DMS153 treated with DMSO at 0.1 percent for 48 hours (cell line): Measurements from ENCODE around the gene TRAPPC3.

Experiments
- DNase-seq: peaks from one replicate; lab custom pipeline; 2025; ENCODE audit not compliant: unreplicated experiment; lab: John Stamatoyannopoulos, UW

Gene TRAPPC3

GRCh38 chr1:36126797-36127500 is 22.3 kb downstream of the TRAPPC3 start:
- DNase-seq: no peak

GRCh38 chr1:36126005-36126716 is 23.1 kb downstream of the TRAPPC3 start:
- no peak for DNase-seq

GRCh38 chr1:36125129-36125991 is 23.9 kb downstream of the TRAPPC3 start, which contains the start of gene COL8A2:
COL8A2 (minus strand) TSS chr1:36125222; CDS start chr1:36100242, 24,980 bp downstream.
- DNase-seq: no peak

GRCh38 chr1:36124404-36125128 is 24.7 kb downstream of the TRAPPC3 start:
- no peak for DNase-seq

GRCh38 chr1:36123356-36123755 is 25.9 kb downstream of the TRAPPC3 start:
- no peak for DNase-seq

DNA sequence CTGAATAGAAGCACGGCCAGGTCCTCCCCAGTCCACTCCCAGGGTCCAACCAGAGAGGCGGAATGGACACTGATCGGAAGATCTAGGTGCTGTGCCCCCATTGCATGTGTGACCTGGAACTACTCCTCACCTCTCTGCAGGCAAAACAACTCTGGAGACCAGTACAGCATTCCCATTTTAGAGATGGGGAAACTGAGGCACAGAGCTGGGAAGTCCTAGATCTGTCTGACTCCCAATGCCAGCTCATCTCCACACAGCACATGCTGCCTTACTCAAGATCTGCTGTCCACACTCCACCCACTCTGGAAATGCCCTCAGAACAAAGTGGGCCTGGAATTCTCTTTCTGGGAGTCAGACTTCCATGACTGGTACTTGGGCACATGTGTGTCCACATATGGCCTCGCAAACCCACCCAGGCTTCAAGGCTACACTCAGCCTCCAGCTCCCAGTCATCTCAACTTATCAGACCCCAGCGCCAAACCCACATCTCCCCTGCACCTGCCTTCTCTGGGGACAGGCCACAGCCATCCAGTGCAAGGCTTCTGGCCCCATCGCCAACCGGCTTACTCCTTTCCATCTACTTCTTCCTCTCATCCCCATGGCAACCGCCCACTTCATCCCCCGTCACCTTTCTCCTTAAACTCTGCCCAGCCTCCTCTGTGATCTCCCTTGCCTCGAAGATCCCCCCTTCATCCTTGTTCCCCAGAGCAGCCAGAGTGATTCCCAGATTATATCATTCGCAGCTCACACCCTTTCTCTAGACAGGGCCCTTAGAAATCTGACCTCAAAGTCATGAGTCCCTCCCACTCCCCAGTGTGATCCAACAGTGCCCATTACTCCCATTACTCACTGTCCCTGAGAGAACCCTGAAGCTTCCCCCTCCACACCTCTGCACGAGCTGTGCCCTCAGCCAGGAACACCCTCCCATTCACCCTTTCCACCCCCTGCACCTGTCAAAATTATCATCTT is 26.9 kb downstream of the TRAPPC3 start:
- DNase-seq: no peak

DNA sequence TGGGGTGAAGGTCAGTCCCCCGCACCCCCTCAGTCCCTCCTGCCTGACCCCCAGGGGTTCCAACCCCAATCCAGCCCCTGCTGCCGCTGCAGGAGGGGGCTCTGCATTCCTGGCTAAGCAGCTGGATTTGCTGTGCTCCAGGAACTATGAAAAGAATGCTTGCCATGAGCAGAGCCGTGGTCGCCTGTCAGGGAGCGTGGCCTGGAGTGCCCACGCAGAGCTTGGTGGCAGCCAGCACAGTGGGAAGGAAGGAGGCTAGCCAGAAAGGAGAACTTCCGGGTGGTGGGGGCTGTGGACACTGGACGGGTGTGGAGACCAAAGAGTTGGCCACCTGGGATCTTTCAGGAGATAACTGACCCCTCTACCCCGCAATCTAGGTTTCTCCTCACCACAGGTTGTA is 29.8 kb downstream of the TRAPPC3 start:
- no peak for DNase-seq

- no peak for DNase-seq
These were observed 30.7 kb downstream of the TRAPPC3 start for GRCh38 chr1:36118447-36119204.

DNA sequence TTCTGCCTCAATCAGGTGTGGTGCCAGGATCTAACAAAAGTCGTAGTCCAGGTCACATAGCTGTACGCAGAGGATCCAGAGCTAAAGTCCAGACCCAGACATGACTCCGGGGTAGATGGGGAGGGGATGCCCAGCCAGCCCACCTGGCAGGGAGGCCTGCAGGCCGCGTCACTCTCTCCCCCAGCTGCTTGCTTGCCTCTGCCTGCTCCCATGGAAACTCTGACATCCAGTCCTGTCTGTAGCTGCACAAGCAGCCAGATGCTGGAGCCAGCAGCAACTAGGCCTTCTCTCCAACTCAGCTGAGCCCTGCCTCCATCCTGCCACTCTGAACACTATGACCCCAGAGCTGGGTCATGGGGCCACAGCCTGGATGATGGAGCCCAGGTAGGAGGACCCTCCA is 32.4 kb downstream of the TRAPPC3 start:
- DNase-seq: no peak

GRCh38 chr1:36115931-36116330 is 33.4 kb downstream of the TRAPPC3 start:
- no peak for DNase-seq

- no peak for DNase-seq
These were observed 34.1 kb downstream of the TRAPPC3 start for GRCh38 chr1:36115200-36115669.

DNA sequence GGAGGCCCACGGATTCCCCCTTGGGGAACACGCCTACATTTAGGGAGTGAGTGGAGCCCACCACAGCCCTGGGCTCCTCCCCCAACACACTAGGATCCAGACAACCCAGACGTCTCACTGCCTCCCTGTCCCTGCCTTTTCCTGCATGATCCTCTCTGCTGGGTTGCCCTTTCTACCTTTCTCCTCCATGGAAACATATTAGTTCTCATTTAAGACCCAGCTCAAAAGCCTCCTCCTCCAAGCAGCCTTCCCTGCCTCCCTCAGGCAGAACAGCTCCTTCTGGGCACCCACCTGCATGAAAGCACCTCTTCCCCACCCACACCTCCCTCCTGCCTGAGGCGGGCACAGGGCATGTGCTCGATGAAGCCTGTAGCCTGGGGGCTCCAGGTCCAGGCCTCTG is 34.9 kb downstream of the TRAPPC3 start:
- no peak for DNase-seq

DNA sequence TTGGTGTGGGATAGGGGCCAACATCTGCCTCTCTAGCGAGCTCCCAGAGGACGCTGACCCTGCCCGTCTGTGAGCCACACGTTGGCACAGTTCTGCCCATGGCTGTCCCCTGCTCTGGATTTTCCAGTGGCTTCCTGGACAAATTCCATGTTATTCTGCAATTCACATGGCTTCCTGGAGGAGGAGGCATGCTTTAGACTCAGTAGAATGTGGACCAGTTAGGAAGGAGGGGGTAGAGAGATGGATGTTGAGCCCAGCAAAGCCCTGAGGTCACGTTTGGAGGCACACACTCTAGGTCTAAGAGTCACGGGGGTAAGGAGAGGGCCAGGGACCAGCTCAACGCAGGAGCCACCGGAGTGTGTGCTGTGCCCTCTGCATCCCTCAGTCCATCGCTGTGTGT is 36.5 kb downstream of the TRAPPC3 start:
- DNase-seq: no peak

GRCh38 chr1:36111151-36111550 is 38.1 kb downstream of the TRAPPC3 start:
- DNase-seq: no peak

- no peak for DNase-seq
These were observed 40.1 kb downstream of the TRAPPC3 start for GRCh38 chr1:36109041-36109679.

DNA sequence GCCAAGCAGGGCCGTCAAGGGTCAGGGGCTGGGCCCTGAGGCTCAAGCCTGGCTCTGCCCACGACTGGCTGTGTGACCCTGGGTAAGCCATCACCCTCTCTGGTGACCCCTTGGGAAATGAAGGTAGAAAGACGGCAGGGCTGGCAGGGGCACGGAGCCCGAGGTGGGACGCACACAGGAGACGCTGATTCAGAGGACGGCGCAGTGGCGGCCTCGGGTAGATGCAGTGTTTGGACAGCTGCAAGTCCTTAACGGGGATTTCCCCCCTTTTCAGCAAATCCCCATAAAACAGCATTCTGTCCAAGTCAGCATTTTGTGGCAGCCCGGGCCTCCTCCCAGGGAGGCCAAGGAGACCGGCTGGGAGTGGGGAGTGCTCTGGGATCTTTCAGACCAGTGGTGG is 41.0 kb downstream of the TRAPPC3 start:
- DNase-seq: no peak

GRCh38 chr1:36107394-36107793 is 41.9 kb downstream of the TRAPPC3 start:
- DNase-seq: no peak

DNA sequence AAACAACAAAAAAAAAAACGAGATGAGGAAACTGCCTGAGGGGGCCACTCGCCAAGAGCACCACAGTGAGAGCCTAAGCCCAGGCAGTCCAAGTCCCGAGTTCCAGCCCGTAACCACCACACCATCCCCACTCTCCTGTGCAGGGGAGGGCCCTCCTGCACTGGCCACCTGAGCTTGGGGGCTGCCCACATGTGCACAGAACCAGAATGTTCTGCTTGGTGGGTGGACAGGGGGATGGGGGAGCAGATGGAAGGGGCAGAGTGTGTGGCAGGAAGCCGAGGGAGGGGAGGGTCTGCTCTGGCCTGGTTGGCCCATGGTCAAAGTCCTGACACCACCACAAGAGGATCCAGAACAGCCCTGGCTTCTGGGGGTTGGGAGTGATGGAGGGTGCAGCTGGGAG is 43.0 kb downstream of the TRAPPC3 start:
- no peak for DNase-seq
